Bone marrow (tissue), 2 donors: ENCODE results near the gene DBNDD1.

ENCODE experiments used
- DNase-seq, 2 donors: peaks; one replicate each; lab custom pipeline; 2025; lab: John Stamatoyannopoulos, UW

Gene DBNDD1

GRCh38 chr16:89962754-89963498 lies 56.3 kb downstream of the DBNDD1 start:
- DNase-seq: no peak

GRCh38 chr16:89961920-89962319 lies 57.3 kb downstream of the DBNDD1 start:
- DNase-seq: no peak

DNA sequence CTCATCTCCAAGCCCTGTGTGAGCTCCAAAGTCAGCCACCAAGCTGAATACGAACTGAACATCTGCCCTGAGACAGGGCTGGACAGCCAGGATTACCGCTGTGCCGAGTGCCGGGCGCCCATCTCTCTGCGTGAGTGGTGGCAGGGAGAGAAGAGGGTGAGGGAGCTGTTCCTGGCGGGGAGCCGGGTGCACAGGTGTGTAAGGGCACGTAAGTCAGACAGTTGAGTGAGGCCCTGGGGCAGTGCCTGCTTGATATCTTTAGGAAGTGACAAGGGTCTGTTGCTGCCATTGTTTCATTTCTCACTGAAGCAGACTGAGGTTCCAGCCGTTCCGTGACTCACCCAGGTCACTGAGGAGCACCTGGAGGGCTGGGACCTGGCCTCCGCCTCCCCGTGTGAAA lies 58.3 kb downstream of the DBNDD1 start:
- DNase-seq: no peak

DNA sequence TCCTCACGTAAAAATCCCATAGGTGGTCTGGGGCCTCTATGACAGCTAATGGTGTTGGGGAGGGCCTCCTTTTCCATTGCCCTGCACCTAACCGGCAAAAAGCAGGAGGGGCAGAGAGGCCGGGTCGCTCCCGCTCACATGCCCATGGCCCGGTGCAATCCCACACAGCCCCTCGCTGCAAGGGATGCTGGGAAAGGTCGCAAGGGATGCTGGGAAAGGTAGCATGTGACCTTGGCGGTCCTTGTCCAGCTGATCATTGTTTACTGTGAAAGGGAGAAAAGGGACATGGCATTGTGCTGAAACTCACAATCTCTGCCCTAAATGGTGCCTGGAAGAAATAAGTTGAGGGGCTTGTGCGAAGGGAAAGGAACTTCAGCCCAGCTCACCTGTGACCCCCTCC lies 60.7 kb downstream of the DBNDD1 start:
- DNase-seq: no peak

DNA sequence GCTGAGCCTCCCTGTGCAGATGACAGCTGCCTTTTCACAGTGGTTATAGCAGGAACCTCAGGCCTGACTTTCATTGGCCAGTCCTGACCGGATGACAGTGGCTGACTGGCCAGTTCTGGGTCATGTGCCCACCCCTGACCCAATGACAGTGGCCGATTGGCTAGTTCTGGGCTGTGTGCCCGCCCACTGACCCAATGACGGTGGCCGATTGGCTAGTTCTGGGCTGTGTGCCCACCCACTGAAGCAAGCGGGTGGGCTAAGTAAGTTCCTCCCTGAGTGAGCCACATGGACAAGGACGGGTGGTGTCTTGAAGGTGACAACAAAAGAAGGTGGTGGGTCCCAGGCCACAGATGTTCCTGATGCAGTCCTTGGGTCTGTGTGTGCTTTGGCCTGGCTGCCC lies 61.2 kb downstream of the DBNDD1 start:
- DNase-seq: no peak

- no peak for DNase-seq
These were observed 62.0 kb downstream of the DBNDD1 start for GRCh38 chr16:89957216-89957785.

GRCh38 chr16:89956505-89957215 lies 62.6 kb downstream of the DBNDD1 start:
- no peak for DNase-seq

- no peak for DNase-seq
These were observed 64.1 kb downstream of the DBNDD1 start for GRCh38 chr16:89955001-89955685.
